ENCODE results near the gene TSPAN32. TPM values are rescaled to one million over a fixed set of nuclear protein-coding genes. Genes with fewer than 3 reads are reported as not detected.

Gene TSPAN32
- polyA plus RNA-seq, 2 of the 4 experiments (the other 2 are of a cell fraction): not detected

GRCh38 chr11:2314136-2314524 is 12.3 kb downstream of the TSPAN32 start:
- 79% methylated on average over 7 of the region's 7 CpGs for WGBS (ENCODE audit: missing lambda C conversion rate)
- TF ChIP-seq CHD2 (IDR thresholded peaks at IDR 0.05; ENCODE audit: low read length, partially characterized antibody) (no peak), ZC3H11A (IDR thresholded peaks at IDR 0.05) (no peak), ZFP36 (IDR thresholded peaks at IDR 0.05; ENCODE audit: borderline replicate concordance, partially characterized antibody) (no peak), EHF (CRISPR knock-in tag; IDR thresholded peaks at IDR 0.05) (no peak), SMC3 (IDR thresholded peaks at IDR 0.05) (no peak), KDM1A (IDR thresholded peaks at IDR 0.05; ENCODE audit: low read depth) (no peak), MAX (IDR thresholded peaks at IDR 0.05) (no peak), HOXA7 (CRISPR knock-in tag; IDR thresholded peaks at IDR 0.05) (no peak), MYC (IDR thresholded peaks at IDR 0.05; ENCODE audit: borderline replicate concordance, low read length) (no peak), NR3C1 (IDR thresholded peaks at IDR 0.05) (no peak), HDAC2 (IDR thresholded peaks at IDR 0.05) (no peak), HOXB5 (CRISPR knock-in tag; IDR thresholded peaks at IDR 0.05) (no peak)
- ChIA-PET POLR2A (interaction anchor here (1.2 kb wide), 1 partner anchor 64 kb away, joined by 4 read pairs; no protein-coding TSS in a partner anchor), CTCF (interaction anchor here (2.4 to 30.6 kb wide), 2 partner anchors 9 to 99 kb away, joined by 9 to 903 read pairs; partner anchors contain the start of gene TSSC4)
- H3K4me3 ChIP-seq: no peak overlapping the region
- no peak overlapping the region for H3K4me2 ChIP-seq
- FAIRE-seq: no peak
- H3K4me1 ChIP-seq: peaks cover 4% of the 10 kb centered on the region; the same call in 1 of the 3 replicates
- DNase-seq (ENCODE audit: low read depth in 1 of 2, low spot score in 1 of 2): no peak
- ATAC-seq: no peak
- H3K9me3 ChIP-seq: peaks cover 8% of the 10 kb centered on the region; the same call in 2 of the 3 replicates
- H3K27ac ChIP-seq: no peak overlapping the region; a peak in 1 of 6 replicates

- Histone ChIP-seq H3K4me2 (no peak overlapping the region), H3K9me3 (peaks cover 8% of the 10 kb centered on the region; the same call in 2 of the 3 replicates), H3K4me1 (peaks cover 4% of the 10 kb centered on the region; the same call in 1 of the 3 replicates), H3K4me3 (no peak overlapping the region), H3K27ac (peak overlapping the region in 1 of 2 experiments; percentile 40; a peak in 3 of 6 replicates)
- FAIRE-seq: no peak
- no peak for DNase-seq (ENCODE audit: low read depth in 1 of 2, low spot score in 1 of 2)
- POLR2A ChIA-PET: interaction anchor here (1.2 kb wide), 1 partner anchor 63 kb away, joined by 4 read pairs; no protein-coding TSS in a partner anchor
- 59% methylated on average over 13 of the region's 16 CpGs for WGBS (ENCODE audit: missing lambda C conversion rate)
- peak in 1 of 2 experiments; percentile 59; a peak in 3 of 6 replicates for ATAC-seq
- TF ChIP-seq RARB (CRISPR knock-in tag; IDR thresholded peaks at IDR 0.05): no peak
- TF ChIP-seq RNF2 (IDR thresholded peaks at IDR 0.05; ENCODE audit: borderline replicate concordance, low read depth): no peak
- TF ChIP-seq MYC (IDR thresholded peaks at IDR 0.05; ENCODE audit: borderline replicate concordance, low read length): no peak
- no peak for TF ChIP-seq FOSL2 (IDR thresholded peaks at IDR 0.05)
- no peak for TF ChIP-seq FOSL2 (CRISPR knock-in tag; IDR thresholded peaks at IDR 0.05)
- no peak for TF ChIP-seq NPAS2 (CRISPR knock-in tag; IDR thresholded peaks at IDR 0.05; ENCODE audit: borderline replicate concordance)
- no peak for TF ChIP-seq TFCP2L1 (CRISPR knock-in tag; IDR thresholded peaks at IDR 0.05)
- TF ChIP-seq BHLHE40 (IDR thresholded peaks at IDR 0.05; ENCODE audit: low read depth, low read length): no peak
- TF ChIP-seq ZSCAN20 (CRISPR knock-in tag; IDR thresholded peaks at IDR 0.05): no peak
- CTCF ChIA-PET: interaction anchor here (2.4 to 30.6 kb wide), 3 partner anchors 9 to 98 kb away, joined by 9 to 903 read pairs (median 63); partner anchors contain the start of gene TSSC4
Observed at GRCh38 chr11:2314525-2315394, 12.9 kb downstream of the TSPAN32 start.

- CTCF ChIA-PET: interaction anchor here (8.4 to 30.6 kb wide), 2 partner anchors 10 to 97 kb away, joined by 63 to 903 read pairs; partner anchors contain the start of gene TSSC4
Observed at GRCh38 chr11:2315395-2316168, 13.8 kb downstream of the TSPAN32 start.

More at GRCh38 chr11:2315395-2316168, 13.8 kb downstream of the TSPAN32 start:
- H3K4me3 ChIP-seq: no peak overlapping the region
- DNase-seq (ENCODE audit: low read depth in 1 of 2, low spot score in 1 of 2) (no peak), FAIRE-seq (no peak), ATAC-seq (no peak)
- H3K27ac ChIP-seq: peak overlapping the region in 1 of 2 experiments; percentile 40; a peak in 2 of 6 replicates
- no peak overlapping the region for H3K4me2 ChIP-seq
- H3K4me1 ChIP-seq: peaks cover 4% of the 10 kb centered on the region; the same call in 1 of the 3 replicates
- WGBS (ENCODE audit: missing lambda C conversion rate): 71% methylated on average over 4 of the region's 25 CpGs
- POLR2A ChIA-PET: no interaction called here
- peaks cover 8% of the 10 kb centered on the region; the same call in 2 of the 3 replicates for H3K9me3 ChIP-seq
- TF ChIP-seq NFE2L2 (conservative IDR thresholded peaks at IDR 0.05; ENCODE audit: low read length): no peak
- no peak for TF ChIP-seq GATA3 (IDR thresholded peaks at IDR 0.05; ENCODE audit: borderline replicate concordance)
- TF ChIP-seq HEYL (CRISPR knock-in tag; IDR thresholded peaks at IDR 0.05): no peak
- TF ChIP-seq FOXS1 (CRISPR knock-in tag; IDR thresholded peaks at IDR 0.05): no peak
- no peak for TF ChIP-seq KDM1A (IDR thresholded peaks at IDR 0.05; ENCODE audit: low read depth)
- no peak for TF ChIP-seq ESRRA (IDR thresholded peaks at IDR 0.05; ENCODE audit: borderline replicate concordance, low read length)
- TF ChIP-seq CBX8 (IDR thresholded peaks at IDR 0.05): no peak
- TF ChIP-seq ZFP36 (IDR thresholded peaks at IDR 0.05; ENCODE audit: borderline replicate concordance, partially characterized antibody): no peak
- TF ChIP-seq EHMT2 (IDR thresholded peaks at IDR 0.05; ENCODE audit: low read depth): no peak
- no peak for TF ChIP-seq ZNF302 (CRISPR knock-in tag; IDR thresholded peaks at IDR 0.05)
- no peak for TF ChIP-seq FOSL2 (IDR thresholded peaks at IDR 0.05)
- TF ChIP-seq FOSL2 (CRISPR knock-in tag; IDR thresholded peaks at IDR 0.05): no peak
- no peak for TF ChIP-seq NPAS2 (CRISPR knock-in tag; IDR thresholded peaks at IDR 0.05; ENCODE audit: borderline replicate concordance)
- no peak for TF ChIP-seq JUNB (IDR thresholded peaks at IDR 0.05)
- no peak for TF ChIP-seq NR3C1 (IDR thresholded peaks at IDR 0.05)
- TF ChIP-seq MAX (IDR thresholded peaks at IDR 0.05): no peak
- TF ChIP-seq MAFK (IDR thresholded peaks at IDR 0.05; ENCODE audit: partially characterized antibody): no peak
- no peak for TF ChIP-seq TP53 (CRISPR knock-in tag; IDR thresholded peaks at IDR 0.05)

Measured in A549 (cell line).